HL-60 (cell line): Measurements from ENCODE around the gene BFSP2.

ENCODE experiments used
- CTCF ChIP-seq: IDR thresholded peaks from one replicate; pipeline ENCODE4 v1.5.1; 2011; ENCODE audit warnings: low read length, control low read depth, inconsistent platforms; ENCODE audit not compliant: insufficient read depth
- POLR2AphosphoS5 ChIP-seq: IDR thresholded peaks from 2 replicates; pipeline ENCODE4 v1.6.1; 2012; ENCODE audit warnings: low read depth

GRCh38 chr3:133360476-133360875 lies 39.4 kb upstream of the BFSP2 start:
- TF ChIP-seq CTCF (no peak), POLR2AphosphoS5 (no peak)
